Gastroesophageal sphincter (tissue), 3 donors: ENCODE data around the gene P2RY11.

Source experiments
- CTCF ChIP-seq, 4 experiments: fragments of 200-600 bp in 2 of 4; fragments of 450-650 bp in 2 of 4; sonication (generic) in 1 of 4; IDR thresholded peaks; one replicate each; pipeline ENCODE4 v1.5.1; 2017 to 2019; ENCODE audit warnings: antibody characterized with exemption in 4 of 4, mild to moderate bottlenecking in 2 of 4, moderate library complexity in 2 of 4
- POLR2A ChIP-seq, 2 donors: fragments of 450-650 bp; IDR thresholded peaks; one replicate each; pipeline ENCODE4 v1.6.1; 2017; ENCODE audit warnings: antibody characterized with exemption in 2 of 2, mild to moderate bottlenecking in 2 of 2, moderate library complexity in 1 of 2
- POLR2AphosphoS5 ChIP-seq: sonication (generic); formaldehyde crosslinking; IDR thresholded peaks from one replicate; pipeline ENCODE4 v1.6.1; 2017; ENCODE audit warnings: antibody characterized with exemption

- no peak for TF ChIP-seq CTCF (IDR thresholded peaks at IDR 0.05)
- TF ChIP-seq POLR2A (IDR thresholded peaks at IDR 0.05), result no peak
- no peak for TF ChIP-seq POLR2AphosphoS5
These were observed 6.6 kb upstream of the P2RY11 start for GRCh38 chr19:10104665-10105508.
